HepG2 (cell line): ENCODE results near the gene TCF3. TPM values are rescaled to one million over a fixed set of nuclear protein-coding genes. Genes with fewer than 3 reads are reported as not detected.

Experiments
- ATF6 ChIP-seq: sonication (generic); formaldehyde crosslinking; conservative IDR thresholded peaks from 2 replicates; pipeline ENCODE4 v1.4.0; 2020; ENCODE audit warnings: missing genetic modification reagents
- EEA1 ChIP-seq: sonication (generic); formaldehyde crosslinking; IDR thresholded peaks from 2 replicates; pipeline ENCODE4 v1.5.1; 2020; ENCODE audit warnings: mild to moderate bottlenecking, missing genetic modification reagents, borderline replicate concordance
- HNRNPL ChIP-seq: fragments of 200-400 bp; formaldehyde crosslinking; IDR thresholded peaks from 2 replicates; pipeline ENCODE4 v1.6.1; 2017; ENCODE audit warnings: mild to moderate bottlenecking, low read depth, low read length
- JUN ChIP-seq: sonication (generic); formaldehyde crosslinking; IDR thresholded peaks from 2 replicates; pipeline ENCODE4 v1.4.0; 2020; ENCODE audit warnings: mild to moderate bottlenecking, missing genetic modification reagents
- KDM1A ChIP-seq: IDR thresholded peaks from 2 replicates; pipeline ENCODE4 v1.6.1; 2016; ENCODE audit warnings: missing compliant biosample characterization
- MAFF ChIP-seq: IDR thresholded peaks from 2 replicates; pipeline ENCODE4 v1.6.1; 2011; ENCODE audit warnings: low read depth, low read length, improper control_type of control experiment
- MTA1 ChIP-seq: sonication (generic); formaldehyde crosslinking; IDR thresholded peaks from 2 replicates; pipeline ENCODE4 v1.4.0; 2020; ENCODE audit warnings: missing genetic modification reagents, mild to moderate bottlenecking, borderline replicate concordance
- NFIB ChIP-seq: sonication (generic); formaldehyde crosslinking; IDR thresholded peaks from 2 replicates; pipeline ENCODE4 v1.9.0; 2021; ENCODE audit warnings: missing genetic modification reagents, mild to moderate bottlenecking, borderline replicate concordance
- NRL ChIP-seq: sonication (generic); formaldehyde crosslinking; IDR thresholded peaks from 2 replicates; pipeline ENCODE4 v1.5.0; 2020; ENCODE audit warnings: missing genetic modification reagents, mild to moderate bottlenecking, moderate library complexity, borderline replicate concordance
- PCBP2 ChIP-seq: fragments of 200-400 bp; formaldehyde crosslinking; optimal IDR thresholded peaks from 2 replicates; pipeline ENCODE3; 2018; ENCODE audit warnings: low read length, low read depth; ENCODE audit not compliant: poor library complexity, severe bottlenecking
- RNF2 ChIP-seq: fragments of 450-650 bp; conservative IDR thresholded peaks from 2 replicates; pipeline ENCODE4 v1.6.1; 2016; ENCODE audit warnings: low read depth
- YEATS4 ChIP-seq: sonication (generic); formaldehyde crosslinking; IDR thresholded peaks from 2 replicates; pipeline ENCODE4 v1.4.0; 2020; ENCODE audit warnings: missing genetic modification reagents, borderline replicate concordance
- ZBTB4 ChIP-seq: sonication (generic); formaldehyde crosslinking; IDR thresholded peaks from 2 replicates; pipeline ENCODE4 v1.4.0; 2020; ENCODE audit warnings: missing genetic modification reagents, mild to moderate bottlenecking, borderline replicate concordance
- ZNF589 ChIP-seq: sonication (generic); formaldehyde crosslinking; conservative IDR thresholded peaks from 2 replicates; pipeline ENCODE4 v1.8.0; 2022; ENCODE audit warnings: mild to moderate bottlenecking, moderate library complexity, missing genetic modification reagents
- ZNF605 ChIP-seq: sonication (generic); formaldehyde crosslinking; IDR thresholded peaks from 2 replicates; pipeline ENCODE4 v1.8.0; 2022; ENCODE audit warnings: mild to moderate bottlenecking, missing genetic modification reagents
- ZNF614 ChIP-seq: IDR thresholded peaks from 2 replicates; pipeline ENCODE4 v1.6.1; 2018; ENCODE audit warnings: missing biosample characterization, missing genetic modification reagents, inconsistent platforms, borderline replicate concordance
- polyA plus RNA-seq, 8 experiments: library from polyadenylated mRNA; depleted of rRNA in 3 of 8; stranded (reverse) in 7 of 8; unstranded in 1 of 8; fragments of >200 nt; fragmentation: Illumina TruSeq in 4 of 8; extraction: Trizol in 4 of 8; gene quantifications; 2 replicates each; pipeline versions ENCODE4 v1.2.1 to v1.2.3, GENCODE V29; 2011 to 2016; ENCODE audit warnings: low read depth in 4 of 8, missing spikeins in 1 of 8, mixed read lengths in 1 of 8; ENCODE audit not compliant: insufficient read depth in 1 of 8
- total RNA-seq, 5 experiments: library from RNA; depleted of rRNA; stranded (reverse); fragments of >200 nt; fragmentation: Illumina TruSeq; extraction: Trizol; gene quantifications; 2 replicates each; pipeline ENCODE4 v1.2.3, GENCODE V29; 2016; ENCODE audit warnings: low read depth in 1 of 5
- TF ChIP-seq, protein P1 (sequence below): sonication (generic); formaldehyde crosslinking; IDR thresholded peaks from 2 replicates; pipeline ENCODE4 v1.4.0; 2020; ENCODE audit warnings: mild to moderate bottlenecking, low read depth, missing genetic modification reagents
- TF ChIP-seq, protein P2 (sequence below): sonication (generic); formaldehyde crosslinking; IDR thresholded peaks from 2 replicates; pipeline ENCODE4 v1.5.0; 2020; ENCODE audit warnings: mild to moderate bottlenecking, low read depth, missing genetic modification reagents, borderline replicate concordance
- TF ChIP-seq, protein P3 (sequence below): sonication (generic); formaldehyde crosslinking; IDR thresholded peaks from 2 replicates; pipeline ENCODE4 v1.5.0; 2020; ENCODE audit warnings: missing genetic modification reagents

The TCF3 gene
- total and polyA plus RNA-seq, 2 of the 13 experiments (the other 11 are each of a cell fraction or from before 2014, with no cell fraction given) = 51.4 to 53.2 TPM

- TF ChIP-seq ATF6 (CRISPR knock-in tag) (0 out of 2 replicates have a peak, but pooled peaks have one; percentile 24), HNRNPL (0 out of 2 replicates have a peak, but pooled peaks have one; percentile 55), NRL (no peak; the same call in 1 of the 2 replicates), ZBTB4 (CRISPR knock-in tag) (no peak), JUN (0 out of 2 replicates have a peak, but pooled peaks have one; percentile 27), ZNF605 (no peak), ZNF589 (CRISPR knock-in tag) (0 out of 2 replicates have a peak, but pooled peaks have one; percentile 69), YEATS4 (peak; percentile 93), NFIB (CRISPR knock-in tag) (no peak), MTA1 (CRISPR knock-in tag) (0 out of 2 replicates have a peak, but pooled peaks have one; percentile 24), ZNF614 (CRISPR knock-in tag) (no peak), PCBP2 (no peak), MAFF (no peak), KDM1A (CRISPR knock-in tag) (peak; percentile 89; the same call in 1 of the 2 replicates), RNF2 (no peak; the same call in 1 of the 2 replicates), EEA1 (no peak)
- TF ChIP-seq, protein P1, sequence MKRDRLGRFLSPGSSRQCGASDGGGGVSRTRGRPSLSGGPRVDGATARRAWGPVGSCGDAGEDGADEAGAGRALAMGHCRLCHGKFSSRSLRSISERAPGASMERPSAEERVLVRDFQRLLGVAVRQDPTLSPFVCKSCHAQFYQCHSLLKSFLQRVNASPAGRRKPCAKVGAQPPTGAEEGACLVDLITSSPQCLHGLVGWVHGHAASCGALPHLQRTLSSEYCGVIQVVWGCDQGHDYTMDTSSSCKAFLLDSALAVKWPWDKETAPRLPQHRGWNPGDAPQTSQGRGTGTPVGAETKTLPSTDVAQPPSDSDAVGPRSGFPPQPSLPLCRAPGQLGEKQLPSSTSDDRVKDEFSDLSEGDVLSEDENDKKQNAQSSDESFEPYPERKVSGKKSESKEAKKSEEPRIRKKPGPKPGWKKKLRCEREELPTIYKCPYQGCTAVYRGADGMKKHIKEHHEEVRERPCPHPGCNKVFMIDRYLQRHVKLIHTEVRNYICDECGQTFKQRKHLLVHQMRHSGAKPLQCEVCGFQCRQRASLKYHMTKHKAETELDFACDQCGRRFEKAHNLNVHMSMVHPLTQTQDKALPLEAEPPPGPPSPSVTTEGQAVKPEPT (CRISPR knock-in tag) = no peak
- TF ChIP-seq, protein P2, sequence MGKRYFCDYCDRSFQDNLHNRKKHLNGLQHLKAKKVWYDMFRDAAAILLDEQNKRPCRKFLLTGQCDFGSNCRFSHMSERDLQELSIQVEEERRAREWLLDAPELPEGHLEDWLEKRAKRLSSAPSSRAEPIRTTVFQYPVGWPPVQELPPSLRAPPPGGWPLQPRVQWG = no peak
- TF ChIP-seq, protein P3, sequence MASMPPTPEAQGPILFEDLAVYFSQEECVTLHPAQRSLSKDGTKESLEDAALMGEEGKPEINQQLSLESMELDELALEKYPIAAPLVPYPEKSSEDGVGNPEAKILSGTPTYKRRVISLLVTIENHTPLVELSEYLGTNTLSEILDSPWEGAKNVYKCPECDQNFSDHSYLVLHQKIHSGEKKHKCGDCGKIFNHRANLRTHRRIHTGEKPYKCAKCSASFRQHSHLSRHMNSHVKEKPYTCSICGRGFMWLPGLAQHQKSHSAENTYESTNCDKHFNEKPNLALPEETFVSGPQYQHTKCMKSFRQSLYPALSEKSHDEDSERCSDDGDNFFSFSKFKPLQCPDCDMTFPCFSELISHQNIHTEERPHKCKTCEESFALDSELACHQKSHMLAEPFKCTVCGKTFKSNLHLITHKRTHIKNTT = no peak
Measured at GRCh38 chr19:1652471-1653299, at the start of gene TCF3 (continued).
